Skeletal muscle tissue (tissue), 4 donors: ENCODE results near the gene LDAH. TPM values are rescaled to one million over a fixed set of nuclear protein-coding genes. Genes with fewer than 3 reads are reported as not detected.

Experiments used
- H3K27ac ChIP-seq: one replicate; pipeline ENCODE4 v1.7.0; 2013; ENCODE audit warnings: mild to moderate bottlenecking, low read depth, low read length, inconsistent platforms
- H3K27me3 ChIP-seq, 3 donors: one replicate each; pipeline ENCODE4 v1.7.0; 2013; ENCODE audit warnings: low read length in 3 of 3; ENCODE audit not compliant: control insufficient read depth in 3 of 3, insufficient read depth in 3 of 3
- H3K36me3 ChIP-seq, 3 donors: one replicate each; pipeline ENCODE4 v1.7.0; 2013; ENCODE audit warnings: low read length in 3 of 3; ENCODE audit not compliant: control insufficient read depth in 3 of 3, insufficient read depth in 3 of 3
- H3K4me1 ChIP-seq, 3 donors: one replicate each; pipeline ENCODE4 v1.7.0; 2013; ENCODE audit warnings: low read length in 3 of 3, mild to moderate bottlenecking in 3 of 3; ENCODE audit not compliant: control insufficient read depth in 3 of 3, insufficient read depth in 3 of 3
- H3K4me3 ChIP-seq, 3 donors: one replicate each; pipeline ENCODE4 v1.7.0; 2013; ENCODE audit warnings: low read length in 3 of 3
- H3K9ac ChIP-seq, 3 donors: one replicate each; pipeline ENCODE4 v1.7.0; 2013; ENCODE audit warnings: low read length in 3 of 3, mild to moderate bottlenecking in 3 of 3, moderate library complexity in 2 of 3, low read depth in 1 of 3
- H3K9me3 ChIP-seq, 3 donors: one replicate each; pipeline ENCODE4 v1.7.0; 2013; ENCODE audit warnings: low read length in 3 of 3; ENCODE audit not compliant: control insufficient read depth in 3 of 3
- total RNA-seq: library from RNA; depleted of rRNA; stranded (reverse); fragments of >200 nt; gene quantifications from one replicate; pipeline ENCODE4 v1.2.3, GENCODE V29; 2014
- donor health status: Osteomylitis.

LDAH gene
- total RNA-seq, 1 donor from 2014 or later = 6.3 TPM

DNA sequence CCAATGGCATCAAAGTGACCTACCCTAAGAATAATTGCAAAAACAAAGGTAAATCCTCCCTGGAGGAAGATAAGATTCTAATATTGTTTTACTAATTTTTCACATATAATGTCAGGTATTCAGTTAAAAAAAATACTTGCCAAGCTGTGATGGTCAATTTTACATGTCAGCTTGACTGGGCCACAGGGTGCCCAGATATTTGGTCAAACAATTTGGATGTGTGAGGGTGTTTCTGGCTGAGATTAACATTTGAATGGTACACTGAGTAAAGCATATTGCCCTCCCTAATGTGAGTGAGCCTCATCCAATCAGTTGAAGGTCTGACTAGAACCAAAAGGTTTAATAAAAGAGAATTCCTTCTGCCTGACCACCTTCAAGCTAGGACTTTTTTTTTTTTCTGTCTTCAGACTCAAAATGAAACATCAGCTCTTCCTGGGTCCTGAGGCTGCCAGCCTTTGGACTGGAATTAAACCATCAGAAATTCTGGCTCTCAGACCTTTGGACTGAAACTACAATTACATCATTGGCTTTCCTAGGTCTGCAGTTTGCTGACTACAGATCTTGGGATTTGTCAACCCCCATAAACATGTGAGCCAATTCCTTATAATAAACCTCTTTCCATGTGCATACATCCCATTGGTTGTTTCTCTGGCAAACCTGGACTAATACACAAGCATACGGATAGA, 65.4 kb downstream of the LDAH start:
- Histone ChIP-seq H3K4me1 (no peaks in the 10 kb centered on the region), H3K9ac (no peak overlapping the region), H3K36me3 (no peaks in the 10 kb centered on the region), H3K27me3 (no peaks in the 10 kb centered on the region), H3K27ac (no peak overlapping the region), H3K4me3 (no peak overlapping the region), H3K9me3 (peaks cover 0 to under 1% (median 0%) of the 10 kb centered on the region in 3 donors)

DNA sequence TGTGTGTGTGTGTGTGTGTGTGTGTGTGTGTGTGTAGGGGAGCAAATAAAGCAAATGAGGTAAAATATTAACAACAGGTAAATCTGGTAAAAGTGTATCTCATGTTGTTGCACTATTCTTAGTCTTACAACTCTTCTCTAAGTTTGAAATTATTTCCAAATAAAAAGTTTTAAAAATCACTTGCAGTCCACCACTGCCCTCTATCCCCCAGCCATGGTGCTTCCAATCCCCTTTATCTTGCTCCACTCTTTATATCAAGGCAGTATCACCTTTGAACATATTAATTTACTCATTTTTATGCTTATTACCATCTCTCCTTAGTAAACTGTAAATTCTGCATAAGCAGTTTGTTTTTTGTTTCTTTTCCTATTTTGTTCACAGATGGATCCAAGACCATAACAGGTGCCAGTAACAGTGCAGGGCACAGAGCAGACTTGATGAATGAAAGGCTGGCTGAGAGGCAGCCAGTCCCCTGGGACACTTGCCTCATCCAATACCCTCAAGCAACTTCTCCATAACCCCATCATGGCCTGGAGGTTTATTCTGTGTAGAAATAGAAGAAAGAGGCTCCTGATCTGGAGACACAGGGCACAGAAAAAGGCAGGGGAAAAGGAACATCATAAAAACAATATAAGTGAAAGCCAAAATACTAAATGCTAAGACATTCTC, 67.6 kb downstream of the LDAH start:
- Histone ChIP-seq H3K27ac (no peak overlapping the region), H3K4me1 (no peaks in the 10 kb centered on the region), H3K9me3 (peaks cover 0 to 4% (median 0%) of the 10 kb centered on the region in 3 donors), H3K9ac (no peak overlapping the region), H3K27me3 (no peaks in the 10 kb centered on the region), H3K36me3 (no peaks in the 10 kb centered on the region), H3K4me3 (no peak overlapping the region)

DNA sequence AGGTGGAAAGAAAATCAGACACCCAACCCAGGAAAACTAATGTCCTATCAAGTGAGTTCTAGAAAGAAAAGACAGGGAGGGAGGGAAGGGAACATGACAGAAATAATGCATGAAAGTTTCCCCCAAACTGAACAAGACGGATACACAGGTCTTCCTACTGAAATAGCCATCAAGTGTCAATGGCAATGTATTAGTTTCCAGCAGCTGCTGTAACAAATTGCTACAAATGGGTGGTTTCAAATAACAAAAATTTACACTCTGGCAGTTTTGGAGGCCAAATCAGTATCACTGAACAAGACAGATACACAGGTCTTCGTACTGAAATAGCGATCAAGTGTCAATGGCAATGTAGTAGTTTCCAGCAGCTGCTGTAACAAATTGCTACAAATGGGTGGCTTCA, 70.6 kb downstream of the LDAH start:
- H3K36me3 ChIP-seq = no peaks in the 10 kb centered on the region
- no peaks in the 10 kb centered on the region for H3K4me1 ChIP-seq
- no peak overlapping the region for H3K4me3 ChIP-seq
- no peak overlapping the region for H3K27ac ChIP-seq
- no peaks in the 10 kb centered on the region for H3K27me3 ChIP-seq
- H3K9me3 ChIP-seq = peaks cover 0 to 4% (median 0%) of the 10 kb centered on the region in 3 donors
- H3K9ac ChIP-seq = no peak overlapping the region

DNA sequence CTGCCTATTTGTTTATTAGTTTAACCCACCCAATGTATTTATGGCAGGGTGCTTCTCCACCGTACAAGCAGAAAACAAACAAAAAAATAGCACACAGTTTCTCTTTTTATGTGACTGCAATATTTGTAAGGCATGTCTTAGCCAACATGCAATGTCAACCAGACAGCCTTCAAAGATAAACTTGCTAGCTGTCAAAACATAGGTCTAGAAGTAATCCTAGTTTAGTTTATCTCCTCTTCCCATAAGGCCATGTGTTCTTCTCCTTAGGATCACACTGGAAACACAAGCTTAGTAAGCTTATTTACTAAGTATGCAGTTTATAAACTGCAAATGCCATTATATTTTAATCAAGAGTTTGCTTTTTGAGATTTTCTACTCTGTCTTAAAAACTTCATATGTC, 75.6 kb downstream of the LDAH start:
- Histone ChIP-seq H3K27me3 (no peaks in the 10 kb centered on the region), H3K27ac (no peak overlapping the region), H3K9me3 (peaks cover 0 to 1% (median 0%) of the 10 kb centered on the region in 3 donors), H3K4me3 (no peak overlapping the region), H3K4me1 (no peaks in the 10 kb centered on the region), H3K9ac (no peak overlapping the region), H3K36me3 (no peaks in the 10 kb centered on the region)

DNA sequence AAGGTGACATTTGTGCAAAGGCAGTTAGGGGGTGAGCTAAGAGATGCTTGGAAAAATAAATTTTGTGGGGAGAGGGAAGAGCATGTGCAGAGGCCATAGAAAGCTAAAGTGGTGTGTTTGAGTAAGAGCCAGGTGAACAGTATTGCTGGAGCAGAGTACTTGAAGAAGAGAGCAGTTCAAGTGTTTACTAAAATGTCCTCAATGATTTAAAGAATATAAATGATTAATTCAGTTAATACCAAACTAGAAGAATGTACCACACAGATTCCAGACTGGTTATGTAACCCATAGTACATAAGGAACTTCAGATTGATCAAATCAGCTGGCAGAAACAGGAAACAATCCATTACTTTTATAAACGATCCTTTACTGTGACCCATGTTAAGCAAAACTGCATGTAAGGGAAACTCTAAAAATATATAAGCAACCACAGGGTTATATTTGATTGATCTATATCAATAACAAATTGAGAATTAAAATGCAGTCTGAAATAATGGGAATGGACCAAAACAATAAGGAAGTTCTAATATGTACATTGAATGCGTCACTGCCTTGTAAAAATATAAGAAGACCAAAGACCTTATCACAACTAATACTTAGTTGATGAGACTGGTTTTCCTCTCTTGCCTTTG, 76.9 kb downstream of the LDAH start:
- Histone ChIP-seq H3K27me3 (no peaks in the 10 kb centered on the region), H3K36me3 (no peaks in the 10 kb centered on the region), H3K9me3 (no peaks in the 10 kb centered on the region), H3K27ac (no peak overlapping the region), H3K4me3 (no peak overlapping the region), H3K4me1 (no peaks in the 10 kb centered on the region), H3K9ac (no peak overlapping the region)

DNA sequence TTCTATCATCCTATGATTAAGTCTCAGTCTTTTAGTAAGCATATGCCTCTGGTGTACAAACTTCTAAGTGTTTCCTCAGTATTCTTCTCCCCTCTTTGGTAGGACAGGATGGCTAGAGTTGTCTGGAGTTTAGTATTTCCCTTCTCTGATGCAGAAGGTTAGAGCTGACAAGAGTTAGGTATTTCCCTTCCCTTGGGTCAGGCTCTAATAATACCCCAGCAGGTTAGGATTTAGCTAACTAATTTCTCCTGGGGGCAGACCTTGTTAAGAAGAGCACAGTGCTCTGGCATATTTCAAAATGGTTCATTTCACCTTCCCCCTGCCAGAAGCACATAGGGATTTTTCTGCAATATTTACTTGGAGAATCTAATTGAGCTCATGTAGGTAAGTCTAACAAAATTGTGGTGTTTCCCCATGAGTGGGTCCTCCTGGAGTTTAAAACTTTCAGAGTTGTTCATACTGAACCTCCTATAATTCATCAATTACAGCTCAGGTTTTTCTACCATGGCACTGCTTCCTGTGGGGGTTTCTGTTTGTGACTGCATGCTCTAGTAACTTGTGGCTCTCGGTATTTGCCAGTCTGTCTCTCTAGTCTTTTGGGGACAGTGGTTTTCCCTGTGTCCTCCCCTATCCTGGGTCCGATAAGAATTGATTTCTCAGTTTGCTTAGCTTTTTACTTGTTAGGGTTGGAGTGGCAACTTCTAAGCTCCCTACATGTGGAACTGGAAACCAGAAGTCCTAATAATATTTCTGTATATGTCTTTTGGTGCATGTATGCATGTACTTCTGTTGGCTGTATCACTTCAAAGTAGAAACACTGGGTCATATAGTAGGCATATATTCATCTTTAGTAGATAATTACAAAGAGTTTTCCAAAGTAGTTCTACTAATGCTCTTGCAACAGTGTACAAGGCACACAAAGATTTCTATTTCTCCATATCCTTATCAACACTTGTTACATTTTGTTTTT, 78.2 kb downstream of the LDAH start:
- Histone ChIP-seq H3K9ac (no peak overlapping the region), H3K27me3 (no peaks in the 10 kb centered on the region), H3K4me3 (no peak overlapping the region), H3K9me3 (no peaks in the 10 kb centered on the region), H3K36me3 (no peaks in the 10 kb centered on the region), H3K27ac (no peak overlapping the region), H3K4me1 (no peaks in the 10 kb centered on the region)

DNA sequence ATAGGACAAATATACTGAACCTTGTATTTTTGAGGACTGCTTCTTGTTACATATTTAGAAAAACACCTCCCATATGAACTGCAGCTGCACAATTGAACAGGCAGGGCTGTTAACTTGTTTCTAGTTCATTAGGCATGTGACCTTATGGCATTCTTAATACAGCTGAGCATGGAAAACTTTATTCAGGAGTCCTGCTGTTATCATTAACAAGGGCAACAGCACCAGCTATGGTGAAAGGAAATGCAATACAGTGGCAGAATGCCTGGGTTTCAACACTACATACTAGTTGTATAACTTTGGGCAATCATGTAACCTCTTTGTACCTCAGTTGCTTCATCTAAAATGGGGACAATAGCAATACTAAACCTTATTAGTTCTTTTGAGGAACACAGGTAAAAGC, 84.1 kb downstream of the LDAH start:
- no peaks in the 10 kb centered on the region for H3K27me3 ChIP-seq
- no peak overlapping the region for H3K27ac ChIP-seq
- no peak overlapping the region for H3K4me3 ChIP-seq
- no peaks in the 10 kb centered on the region for H3K9me3 ChIP-seq
- no peaks in the 10 kb centered on the region for H3K36me3 ChIP-seq
- H3K9ac ChIP-seq = no peak overlapping the region
- no peaks in the 10 kb centered on the region for H3K4me1 ChIP-seq

DNA sequence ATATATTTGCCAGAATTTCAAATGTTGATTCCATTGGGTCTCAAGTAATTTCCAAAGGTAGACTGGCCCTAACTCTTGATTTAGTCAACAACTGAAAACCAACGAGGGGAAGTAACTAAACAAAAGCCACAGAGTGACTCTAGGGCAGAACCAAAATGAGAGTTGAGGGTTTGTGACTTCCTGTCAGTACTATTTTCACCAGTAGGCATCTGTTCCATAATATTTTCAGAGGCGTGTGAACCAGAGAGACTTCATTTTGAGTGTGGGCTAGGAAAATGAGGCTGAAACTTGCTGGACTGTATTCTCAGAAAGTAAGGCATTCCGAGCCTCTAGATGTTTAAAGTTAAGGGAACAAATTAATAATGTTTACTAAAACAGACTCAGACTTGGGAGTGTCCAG, 85.4 kb downstream of the LDAH start:
- H3K9me3 ChIP-seq = no peaks in the 10 kb centered on the region
- no peak overlapping the region for H3K9ac ChIP-seq
- H3K36me3 ChIP-seq = no peaks in the 10 kb centered on the region
- H3K4me1 ChIP-seq = no peaks in the 10 kb centered on the region
- H3K27me3 ChIP-seq = no peaks in the 10 kb centered on the region
- H3K4me3 ChIP-seq = no peak overlapping the region
- H3K27ac ChIP-seq = no peak overlapping the region

DNA sequence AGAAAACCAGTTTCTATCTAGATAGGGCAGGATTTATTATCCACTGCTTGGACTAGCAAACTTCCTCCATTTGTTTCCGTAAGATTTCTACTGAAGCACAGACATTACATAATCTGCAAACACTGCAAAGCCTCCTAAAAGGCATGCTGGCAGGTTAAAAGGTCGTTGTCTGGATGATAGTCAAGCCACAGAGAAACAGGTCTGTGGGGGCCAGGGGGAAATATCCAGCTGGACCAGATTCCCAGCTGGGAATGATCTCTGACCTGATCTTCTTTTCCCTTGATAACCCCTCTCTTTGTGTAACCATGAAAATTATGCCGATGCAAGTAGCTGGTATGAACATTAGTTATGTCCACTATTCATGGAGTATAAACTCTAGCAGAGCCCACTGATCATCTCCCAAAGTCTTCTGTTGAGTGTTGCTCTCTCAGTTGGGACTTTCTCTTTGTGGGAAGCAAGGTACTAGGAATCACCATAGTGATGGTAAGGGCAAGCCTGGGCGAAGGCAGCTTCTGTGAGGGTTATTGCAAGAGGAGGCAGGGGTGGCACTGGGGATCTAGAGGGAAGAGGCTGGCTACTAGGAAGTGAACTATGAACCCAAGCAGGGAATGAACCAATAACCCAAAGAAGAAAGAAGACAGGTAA, 94.7 kb downstream of the LDAH start:
- H3K9ac ChIP-seq = no peak overlapping the region
- no peaks in the 10 kb centered on the region for H3K9me3 ChIP-seq

More for the DNA sequence above, 94.7 kb downstream of the LDAH start:
- H3K4me1 ChIP-seq = no peaks in the 10 kb centered on the region
- H3K4me3 ChIP-seq = no peak overlapping the region
- no peaks in the 10 kb centered on the region for H3K27me3 ChIP-seq
- H3K36me3 ChIP-seq = no peaks in the 10 kb centered on the region
- H3K27ac ChIP-seq = no peak overlapping the region
